GM19035 (cell line): Measurements from ENCODE around the gene SDK1.

Experiments
- ATAC-seq: cut with Tn5 transposase; IDR thresholded peaks from one replicate; pipeline ENCODE4 v1.9.1; 2021; ENCODE audit not compliant: unreplicated experiment

Gene SDK1

DNA sequence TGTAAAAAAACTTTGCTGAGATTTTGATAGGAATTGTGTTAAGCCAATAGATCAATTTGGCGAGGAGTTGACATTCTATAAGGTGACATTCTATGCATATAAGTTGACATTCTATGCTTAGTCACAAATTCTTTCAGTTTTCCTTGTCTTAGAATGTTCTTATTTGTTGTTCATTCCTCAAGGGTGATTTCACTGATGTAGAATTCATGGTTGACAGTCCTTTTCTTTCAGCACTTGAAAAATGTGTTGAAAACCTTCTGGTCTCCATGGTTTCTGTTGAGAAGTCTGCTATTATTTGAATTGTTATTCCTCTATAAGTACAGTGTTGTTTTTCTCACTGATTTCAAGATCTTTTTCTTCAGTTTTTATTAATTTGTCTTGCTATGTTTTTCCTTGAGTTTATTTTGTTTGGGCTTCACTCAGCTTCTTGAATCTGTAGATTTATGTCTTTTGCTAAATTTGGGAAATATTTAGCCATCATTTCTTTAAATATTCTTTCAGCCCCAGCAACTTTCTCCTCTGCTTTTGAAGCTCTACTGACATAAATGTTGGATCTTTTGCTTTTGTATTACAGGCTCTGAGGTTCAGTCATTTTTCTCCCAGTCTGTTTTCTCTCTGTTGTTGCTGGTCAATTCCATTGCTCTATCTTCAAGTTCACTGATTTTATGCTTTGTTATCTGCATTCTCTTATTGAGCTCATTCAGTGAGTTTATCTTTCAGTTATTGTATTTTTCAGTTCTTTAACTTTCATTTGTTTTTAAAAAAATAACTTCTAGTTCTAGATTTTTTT, 154.9 kb downstream of the SDK1 start:
- ATAC-seq, result no peak

DNA sequence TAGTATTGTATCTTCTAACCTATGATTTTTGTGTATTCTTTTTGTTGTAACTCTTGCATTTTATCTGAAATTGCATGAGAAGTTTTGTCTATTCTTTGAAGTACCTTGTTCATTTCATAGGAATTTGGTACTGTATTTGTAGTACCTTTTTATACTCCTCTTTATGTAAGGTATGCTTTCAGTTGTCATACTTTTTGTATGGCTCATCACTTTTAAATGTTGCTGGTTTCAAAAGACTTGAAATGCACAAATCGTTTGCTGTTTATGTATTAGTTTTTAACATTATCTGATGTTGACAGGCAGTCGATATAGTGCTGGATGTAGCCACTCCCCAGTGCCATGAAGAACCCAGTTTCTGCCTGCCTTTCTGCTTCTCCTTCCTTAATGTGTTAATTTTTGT, 158.1 kb downstream of the SDK1 start:
- ATAC-seq, result no peak

DNA sequence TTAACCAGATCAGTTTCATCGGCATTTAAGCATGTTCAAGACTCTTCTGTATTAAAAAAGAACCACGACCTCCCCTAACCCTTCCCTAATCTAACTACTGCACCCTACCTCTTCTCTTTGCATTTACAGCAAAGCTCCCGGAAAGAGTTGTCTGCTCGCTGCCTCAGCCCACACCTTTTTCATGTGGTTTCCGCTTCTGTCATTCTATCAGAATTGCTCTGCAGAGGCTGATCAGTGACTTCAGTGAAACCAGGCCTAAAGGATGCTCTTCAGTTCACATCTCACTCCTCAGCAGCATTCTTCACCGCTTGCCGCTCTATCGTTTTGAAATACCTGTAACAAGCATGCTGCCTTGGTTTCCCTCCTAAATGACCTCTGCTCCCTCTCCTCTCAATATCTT, 160.9 kb downstream of the SDK1 start:
- ATAC-seq, result no peak

DNA sequence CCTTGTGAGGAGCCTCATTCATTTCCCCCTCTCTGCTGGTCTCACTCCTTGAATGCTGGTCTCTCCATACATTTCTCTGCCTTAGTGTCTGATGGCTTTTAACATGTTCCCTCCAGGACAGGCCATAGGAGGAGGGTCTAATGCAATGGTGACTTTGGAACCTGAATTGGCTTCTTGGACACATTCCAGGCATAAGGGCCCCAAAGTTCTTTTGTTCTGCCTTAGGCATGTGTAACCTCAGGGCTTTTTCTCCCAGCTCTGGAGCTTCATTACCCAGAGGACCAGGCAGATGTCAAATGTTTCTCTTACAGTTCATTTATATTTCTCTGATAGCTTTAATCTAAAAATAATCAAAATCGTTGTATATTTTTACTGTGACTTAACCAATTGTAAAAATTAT, 162.6 kb downstream of the SDK1 start:
- no peak for ATAC-seq

DNA sequence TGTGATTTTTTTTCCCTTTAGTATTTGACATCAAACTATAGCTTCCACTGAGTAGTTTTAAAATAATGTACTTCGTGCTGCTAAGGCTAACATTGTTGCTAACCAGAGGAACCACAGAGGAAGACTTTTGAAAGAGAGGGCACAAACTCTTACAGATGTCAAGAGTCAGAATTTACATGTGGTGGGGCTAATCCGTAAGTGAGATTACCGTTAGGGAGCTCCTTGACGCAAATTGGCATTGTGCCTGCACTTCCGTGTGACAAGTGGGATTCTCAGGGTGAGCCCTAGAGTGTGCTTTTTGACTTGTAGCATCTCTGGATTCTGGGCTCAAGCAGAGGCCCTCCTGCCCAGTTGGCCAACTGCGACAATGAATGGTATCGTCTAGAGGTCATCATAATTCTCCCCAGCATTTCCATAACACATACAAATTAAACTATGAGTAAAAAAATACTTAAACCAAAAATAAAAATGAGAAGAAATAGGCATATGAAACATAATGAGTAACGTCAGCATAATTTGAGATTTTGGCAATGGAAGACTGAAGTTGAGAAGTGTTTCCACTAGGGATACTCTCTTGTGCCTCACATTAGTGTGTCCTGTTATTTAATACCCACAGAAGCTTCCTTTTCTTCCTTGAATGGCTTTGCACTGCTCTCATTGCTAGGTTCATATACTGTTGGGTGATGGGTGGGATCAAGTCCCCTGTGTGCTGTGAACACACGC, 164.0 kb downstream of the SDK1 start:
- ATAC-seq, result no peak

DNA sequence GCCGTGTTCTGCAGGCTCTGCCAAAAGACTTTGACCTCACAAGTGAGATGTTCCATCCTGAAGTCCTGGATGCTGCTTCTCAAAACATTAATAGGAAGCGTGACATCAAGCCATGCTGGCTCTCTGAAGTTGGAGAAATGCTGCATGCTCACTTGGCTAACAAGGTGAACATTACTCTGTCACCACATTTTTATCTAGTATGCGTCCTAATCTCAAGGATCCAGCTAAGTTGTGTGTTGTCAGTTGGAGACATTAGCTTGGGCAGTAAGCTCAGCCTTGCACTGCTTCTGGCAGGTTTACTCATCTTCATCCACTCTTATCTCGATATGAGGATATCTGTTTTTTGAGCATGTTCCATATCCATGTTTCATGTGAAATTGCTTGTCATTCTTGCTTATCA, 165.2 kb downstream of the SDK1 start:
- no peak for ATAC-seq

DNA sequence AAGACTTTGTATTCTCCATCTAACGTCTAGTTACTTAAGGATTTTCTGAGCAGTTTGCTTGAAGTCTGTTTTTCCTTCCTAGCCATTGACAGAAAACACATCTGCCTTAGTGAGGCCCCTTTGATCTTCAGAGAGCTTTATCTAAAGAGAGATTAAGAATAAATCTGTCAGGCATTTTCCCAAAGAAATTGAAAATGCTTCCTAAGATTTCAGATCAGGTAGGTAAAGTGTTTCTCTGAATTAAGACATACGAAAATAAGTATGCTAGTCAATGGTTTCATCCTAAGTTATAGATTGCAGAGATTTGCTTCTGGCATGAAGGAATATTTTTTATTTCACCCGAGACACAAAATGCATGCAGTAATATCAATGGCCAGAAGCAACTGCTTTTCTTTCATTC, 168.6 kb downstream of the SDK1 start:
- no peak for ATAC-seq

DNA sequence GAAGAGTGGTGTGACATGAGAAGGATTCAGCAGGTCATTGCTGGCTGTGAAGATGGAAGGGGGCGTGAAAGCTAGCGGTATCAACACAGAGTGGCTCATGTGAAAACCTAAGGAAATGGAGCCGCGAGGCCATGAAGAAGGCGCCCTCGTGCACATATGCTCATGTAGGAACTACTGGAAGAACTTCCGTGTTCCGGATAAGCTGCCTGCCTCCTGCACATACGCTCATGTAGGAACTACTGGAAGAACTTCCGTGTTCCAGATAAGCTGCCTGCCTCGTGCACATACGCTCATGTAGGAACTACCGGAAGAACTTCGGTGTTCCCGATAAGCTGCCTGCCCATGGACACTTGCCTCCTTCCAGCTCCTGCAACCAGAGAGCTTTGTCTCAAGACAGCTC, 179.1 kb downstream of the SDK1 start:
- ATAC-seq, result no peak

DNA sequence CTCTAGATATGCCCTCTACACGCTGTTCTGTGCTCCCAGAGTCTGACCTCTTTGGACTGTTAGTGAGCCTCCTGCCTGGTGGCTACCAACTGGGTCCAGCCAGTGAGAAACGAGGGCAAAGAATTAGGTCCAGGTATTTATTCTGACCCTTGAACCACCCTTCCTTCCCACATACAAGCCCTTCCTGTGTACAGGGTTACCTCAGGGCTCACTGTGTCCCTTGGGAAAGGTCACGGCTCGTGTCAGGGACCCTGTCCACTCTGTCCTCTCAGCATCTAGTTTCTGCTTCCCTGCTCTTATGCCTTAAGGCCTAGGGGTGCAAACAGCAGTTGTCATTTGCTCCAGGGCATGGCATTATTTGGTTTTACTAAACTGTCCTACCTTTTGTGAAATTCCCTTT, 180.4 kb downstream of the SDK1 start:
- ATAC-seq, result no peak

DNA sequence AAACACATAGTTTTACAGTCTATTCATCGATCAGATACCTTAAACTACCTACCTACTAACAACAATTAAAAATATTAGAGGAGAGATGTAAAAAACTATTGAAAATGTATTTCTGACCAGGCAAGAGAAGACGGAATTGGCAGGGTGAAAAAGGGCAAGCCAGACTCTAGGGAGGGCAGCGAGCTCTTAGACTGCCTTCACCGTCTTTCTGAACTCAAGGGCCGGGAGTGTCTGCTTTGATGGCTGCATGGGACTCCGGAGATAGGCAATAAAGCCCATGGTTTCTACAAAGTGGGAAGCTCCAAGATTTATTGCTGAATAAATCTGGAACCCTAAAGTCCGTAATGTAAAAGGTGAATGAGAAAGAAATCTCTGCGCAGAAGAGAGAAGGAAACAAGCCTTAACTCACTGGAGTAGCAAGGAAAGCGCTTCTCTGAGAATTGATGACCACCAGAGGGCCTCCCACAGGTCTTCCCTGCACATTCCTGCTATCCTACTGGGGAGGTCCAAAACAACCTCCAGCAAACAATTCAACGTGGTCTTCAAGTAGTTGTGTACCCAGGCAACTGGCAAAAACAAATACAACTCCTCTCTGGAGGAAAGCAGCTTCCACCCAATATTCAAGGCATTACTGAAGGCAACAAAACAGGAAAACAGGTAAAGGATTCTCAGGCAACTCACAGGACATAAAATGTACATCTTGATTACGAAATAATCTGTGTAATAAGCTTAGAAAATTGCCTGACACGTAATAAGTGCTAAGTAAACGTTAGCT, 181.3 kb downstream of the SDK1 start:
- ATAC-seq, result no peak

DNA sequence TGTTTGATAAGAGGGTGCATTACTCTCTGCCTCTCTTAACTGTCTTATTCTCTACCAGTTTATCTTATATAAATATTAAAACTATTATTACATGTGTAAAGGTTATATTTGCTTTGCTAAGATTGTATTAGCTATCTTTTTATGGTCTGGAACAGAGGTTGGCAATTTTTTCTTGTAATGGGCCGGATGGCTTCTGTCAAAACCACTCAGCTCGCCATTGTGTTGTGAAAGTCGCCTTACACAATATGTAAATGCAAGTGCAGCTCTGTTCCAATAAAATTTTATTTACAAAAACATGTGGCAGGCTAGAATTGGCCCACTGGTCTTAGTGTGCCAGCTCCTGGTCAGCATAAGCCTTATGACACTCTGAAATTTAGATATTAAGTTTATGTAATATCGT, 185.8 kb downstream of the SDK1 start:
- no peak for ATAC-seq

DNA sequence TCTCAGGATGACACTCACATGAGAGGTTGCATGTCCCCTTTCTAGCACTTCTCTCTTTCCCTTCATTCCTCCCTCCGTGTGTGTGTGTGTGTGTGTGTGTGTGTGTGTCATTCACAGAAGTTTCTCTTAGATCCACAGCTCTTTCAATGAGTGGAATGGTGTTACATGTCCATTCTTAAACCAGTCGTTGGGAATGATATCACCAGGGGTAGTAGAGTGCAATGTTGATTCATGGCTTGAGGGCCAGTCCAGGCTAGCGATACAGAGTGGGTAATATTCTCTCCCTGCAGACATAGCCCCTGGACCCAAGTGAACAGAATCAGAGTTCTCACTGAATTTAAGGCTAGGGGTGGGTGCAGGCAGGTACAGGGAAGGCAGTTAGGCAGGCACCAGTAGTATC, 187.8 kb downstream of the SDK1 start:
- no peak for ATAC-seq

DNA sequence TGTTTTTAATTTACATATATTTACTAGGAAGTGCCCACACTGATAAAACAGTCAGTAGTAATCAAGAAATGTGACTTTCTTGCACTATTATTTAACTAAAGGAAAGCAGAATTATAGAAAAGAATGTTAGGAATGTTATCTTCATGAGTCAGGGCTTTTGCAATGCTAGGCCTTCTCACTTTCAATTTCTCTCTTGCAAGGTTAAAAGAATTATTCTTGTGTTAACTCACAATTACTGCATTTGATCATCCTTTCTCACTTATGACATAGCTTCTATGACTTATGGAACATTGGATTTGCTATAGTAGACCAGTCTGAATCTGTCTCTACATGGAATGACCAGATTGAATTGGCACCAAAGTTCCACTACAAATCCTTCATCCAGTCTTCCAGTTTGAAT, 192.4 kb downstream of the SDK1 start:
- no peak for ATAC-seq

DNA sequence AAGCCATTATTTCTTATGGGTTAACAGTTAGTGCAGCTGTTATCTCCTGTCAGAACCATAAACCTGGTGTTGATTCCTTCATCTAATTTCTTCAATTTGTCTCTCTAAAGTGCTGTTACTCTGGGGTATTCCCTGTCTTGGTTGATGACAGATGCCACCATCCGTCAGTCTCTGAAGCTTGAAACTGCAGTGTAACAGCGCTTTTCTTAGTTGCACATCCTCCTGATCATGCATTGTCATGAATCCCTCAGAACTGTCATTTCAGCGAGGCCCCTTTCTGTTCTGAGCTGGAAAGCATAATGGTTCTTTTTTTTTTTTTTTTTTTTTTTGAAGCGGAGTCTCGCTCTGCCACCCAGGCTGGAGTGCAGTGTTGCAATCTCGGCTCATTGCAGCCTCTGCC, 193.9 kb downstream of the SDK1 start:
- ATAC-seq, result no peak

DNA sequence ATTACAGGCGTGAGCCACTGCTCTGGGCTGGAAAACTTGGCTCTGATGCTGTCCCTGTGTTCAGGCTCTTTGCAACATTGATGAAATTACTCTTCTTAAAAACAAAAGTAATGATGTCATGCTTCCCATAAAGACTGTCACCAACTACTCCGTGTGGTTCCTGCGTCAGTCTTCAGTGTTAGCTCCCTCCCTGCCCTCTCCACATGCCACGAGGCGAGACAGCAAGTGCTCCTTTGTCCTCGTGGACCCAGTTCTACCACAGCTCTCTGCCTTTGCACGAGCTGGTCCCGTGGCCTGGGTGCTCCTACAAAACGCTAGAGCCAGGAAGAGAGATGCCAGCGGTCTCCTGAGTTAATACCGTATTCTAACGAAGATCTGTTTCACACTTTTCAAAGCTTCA, 194.5 kb downstream of the SDK1 start:
- ATAC-seq, result no peak

DNA sequence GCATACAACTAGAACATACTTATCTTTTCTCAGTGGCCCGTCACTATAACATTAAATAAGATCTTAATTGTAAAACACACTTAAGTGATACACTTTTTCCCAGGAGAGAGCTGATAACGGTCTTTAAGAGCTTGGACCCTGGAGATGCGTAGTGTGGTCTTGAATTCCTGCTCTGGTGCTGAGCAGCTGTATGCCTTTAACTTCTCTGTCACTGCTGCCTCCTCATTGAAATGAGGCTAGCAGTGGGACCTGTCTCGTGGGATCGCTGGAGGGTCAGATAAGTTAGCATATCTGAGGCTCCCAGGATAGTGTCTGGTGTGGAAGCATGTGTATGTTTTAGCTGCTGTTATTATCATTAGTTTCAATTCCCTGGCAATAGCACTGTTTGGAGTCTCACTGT, 194.9 kb downstream of the SDK1 start:
- no peak for ATAC-seq

DNA sequence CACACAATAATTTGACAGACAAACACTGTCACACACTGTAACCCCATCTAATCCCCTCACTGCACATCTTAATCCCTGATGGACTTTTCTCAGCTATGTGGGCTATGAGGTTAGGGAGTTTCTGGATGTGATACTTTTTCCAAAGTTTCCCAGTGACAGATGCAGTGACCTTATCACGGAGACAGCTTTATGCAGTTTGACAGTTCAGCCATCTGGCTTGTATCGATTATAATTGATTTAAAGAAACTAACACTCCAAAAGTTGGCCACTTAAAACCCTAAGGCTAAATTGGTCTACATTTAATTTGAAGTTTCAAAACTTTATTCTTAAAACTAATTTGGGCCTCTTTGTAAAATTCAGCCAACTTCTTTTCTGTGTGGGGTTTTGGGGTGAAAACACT, 196.7 kb downstream of the SDK1 start:
- ATAC-seq, result no peak

DNA sequence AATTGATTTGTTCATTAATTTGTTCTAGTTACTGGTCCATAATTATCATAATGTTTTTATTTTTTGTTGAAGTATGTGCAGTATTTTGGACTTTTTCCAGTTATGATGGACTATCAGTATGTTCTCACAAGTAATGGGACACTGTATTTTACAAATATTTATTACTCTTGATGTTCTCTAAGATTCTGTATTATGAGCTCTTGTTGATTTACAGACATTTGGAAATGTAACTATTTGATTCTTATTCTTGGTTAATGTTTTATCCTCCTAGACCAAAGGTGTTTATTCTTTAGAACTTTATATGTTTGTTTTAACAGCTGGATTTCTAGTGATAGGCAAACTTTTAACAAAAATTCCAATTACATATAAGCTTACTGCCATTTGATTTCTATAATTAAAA, 200.6 kb downstream of the SDK1 start:
- no peak for ATAC-seq

DNA sequence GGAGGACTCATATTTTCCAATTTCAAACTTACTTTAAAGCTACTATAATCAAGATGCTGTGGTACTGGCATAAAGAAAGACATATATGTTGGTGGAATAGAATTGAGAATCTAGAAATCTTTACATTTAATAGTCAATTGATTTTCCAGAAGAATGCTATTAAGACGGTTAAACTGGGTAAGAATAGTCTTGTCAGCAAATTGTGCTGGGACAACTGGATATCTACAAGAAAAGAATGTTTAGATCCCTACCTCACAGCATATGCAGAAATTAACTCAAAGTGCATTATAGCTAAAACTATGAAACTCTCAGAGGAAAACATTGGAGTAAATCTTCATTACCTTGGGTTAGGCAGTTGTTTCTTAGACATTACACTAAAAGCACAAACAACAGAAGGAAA, 203.3 kb downstream of the SDK1 start:
- no peak for ATAC-seq

DNA sequence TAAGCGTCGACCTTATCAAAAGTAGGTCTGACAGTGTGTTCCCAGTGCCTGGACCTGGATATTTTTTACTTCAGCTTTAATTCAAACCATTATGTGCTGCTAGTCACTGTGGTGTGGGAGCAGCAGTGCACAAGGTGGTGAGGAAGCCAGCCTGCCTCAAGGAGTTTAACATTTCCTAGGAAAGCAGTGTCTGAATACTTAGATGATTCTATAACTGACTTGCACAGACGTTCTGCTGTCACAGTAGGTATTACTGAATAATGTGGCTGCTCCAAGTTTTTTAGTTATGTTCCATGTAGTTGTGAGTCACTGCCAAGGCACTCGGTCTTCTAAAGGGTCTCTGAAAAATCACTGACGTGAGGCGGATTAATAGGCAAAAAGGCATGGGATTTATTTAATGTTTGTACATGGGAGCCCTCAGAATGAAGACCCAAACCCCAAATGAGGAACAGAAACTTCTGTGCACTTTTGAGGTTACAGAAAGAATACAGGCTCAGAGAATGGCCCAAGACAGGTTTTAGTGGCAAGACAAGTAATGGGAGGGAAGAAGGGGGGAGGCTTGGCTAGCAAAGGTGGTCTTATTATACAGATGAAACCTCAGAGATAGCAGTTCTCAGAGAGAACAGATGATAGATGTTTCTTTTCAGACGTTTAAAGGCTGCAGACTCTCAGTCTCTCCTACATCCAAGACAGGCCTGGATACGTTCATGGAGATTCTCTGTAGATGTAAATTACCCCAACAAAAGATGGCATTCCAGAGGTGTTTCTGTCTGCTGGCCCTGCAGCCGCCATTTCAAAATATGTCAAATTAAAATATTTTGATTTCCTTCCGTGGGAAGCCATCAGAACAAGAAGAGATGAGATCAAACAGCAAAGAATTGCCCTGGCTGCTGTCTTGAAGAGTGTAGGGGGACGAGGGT, 209.3 kb downstream of the SDK1 start:
- no peak for ATAC-seq

DNA sequence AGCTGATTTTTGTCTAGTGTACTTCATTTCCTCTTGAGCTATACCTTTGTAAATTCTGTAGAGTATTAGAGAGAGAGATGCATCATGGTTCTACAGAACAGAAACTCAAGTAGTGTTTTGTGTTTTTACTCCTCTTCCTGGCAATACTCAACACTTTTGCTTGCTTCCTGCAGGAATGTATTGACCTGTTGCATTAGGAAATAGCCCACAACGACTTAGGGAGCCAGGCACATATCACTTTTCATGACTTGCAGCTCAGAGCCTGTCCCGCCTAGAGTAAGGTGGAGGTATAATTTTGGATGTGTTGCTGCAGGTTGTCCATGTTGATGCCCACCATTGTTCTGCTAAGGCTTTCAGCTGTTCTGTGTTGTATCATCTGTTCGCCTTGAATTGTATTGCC, 216.3 kb downstream of the SDK1 start:
- no peak for ATAC-seq
